Upper lobe of right lung (tissue), 1 donor: ENCODE measurements around the gene MPST. TPM values are rescaled to one million over a fixed set of nuclear protein-coding genes. Genes with fewer than 3 reads are reported as not detected.
"Not testable (repeated sequence)": the region's sequence is repeated elsewhere in the genome, so short reads cannot be mapped to it uniquely, and the experiment has no call there.

Source experiments
- ATAC-seq: fragments of 200-7000 bp; cut with Tn5 transposase; one replicate; pipeline ENCODE4 v1.9.1; 2020; ENCODE audit warnings: mild to moderate bottlenecking, moderate library complexity
- DNase-seq: peaks from one replicate; pipeline ENCODE4 v3.0.0-alpha.2; 2020
- H3K27ac ChIP-seq: fragments of 200-600 bp; one replicate; pipeline ENCODE4 v1.8.0; 2022
- H3K27me3 ChIP-seq: fragments of 200-600 bp; one replicate; pipeline ENCODE4 v1.8.0; 2022; ENCODE audit warnings: mild to moderate bottlenecking
- H3K36me3 ChIP-seq: fragments of 200-600 bp; one replicate; pipeline ENCODE4 v1.8.0; 2022
- H3K4me1 ChIP-seq: fragments of 200-600 bp; one replicate; pipeline ENCODE4 v1.8.0; 2022
- H3K4me3 ChIP-seq: fragments of 200-600 bp; one replicate; pipeline ENCODE4 v1.8.0; 2022; ENCODE audit warnings: mild to moderate bottlenecking
- H3K9me3 ChIP-seq: fragments of 200-600 bp; one replicate; pipeline ENCODE4 v1.8.0; 2022
- intact Hi-C: fragments of 100-400 bp; cut with DNase I; formaldehyde crosslinking; loops from one replicate; pipeline ENCODE4 v1.11.0; 2022
- total RNA-seq: library from RNA; stranded (reverse); fragmentation: NEBNext Ultra II Directional; extraction: Animal tissue kit (Norgen Biotek cat#: 25700); gene quantifications from one replicate; pipeline ENCODE4 v1.2.1, GENCODE V29; 2021
- TF ChIP-seq, protein P1 (sequence below): fragments of 200-600 bp; IDR thresholded peaks from one replicate; pipeline ENCODE4 v1.8.0; 2022; ENCODE audit warnings: antibody characterized with exemption
- donor health status: DM: no; HTN: yes; CAD: no; lungs with severe emphysema.

The MPST gene
- total RNA-seq, 1 donor from 2014 or later = 71.4 TPM

GRCh38 chr22:37068859-37069258, 49.3 kb downstream of the MPST start:
- TF ChIP-seq, protein P1, sequence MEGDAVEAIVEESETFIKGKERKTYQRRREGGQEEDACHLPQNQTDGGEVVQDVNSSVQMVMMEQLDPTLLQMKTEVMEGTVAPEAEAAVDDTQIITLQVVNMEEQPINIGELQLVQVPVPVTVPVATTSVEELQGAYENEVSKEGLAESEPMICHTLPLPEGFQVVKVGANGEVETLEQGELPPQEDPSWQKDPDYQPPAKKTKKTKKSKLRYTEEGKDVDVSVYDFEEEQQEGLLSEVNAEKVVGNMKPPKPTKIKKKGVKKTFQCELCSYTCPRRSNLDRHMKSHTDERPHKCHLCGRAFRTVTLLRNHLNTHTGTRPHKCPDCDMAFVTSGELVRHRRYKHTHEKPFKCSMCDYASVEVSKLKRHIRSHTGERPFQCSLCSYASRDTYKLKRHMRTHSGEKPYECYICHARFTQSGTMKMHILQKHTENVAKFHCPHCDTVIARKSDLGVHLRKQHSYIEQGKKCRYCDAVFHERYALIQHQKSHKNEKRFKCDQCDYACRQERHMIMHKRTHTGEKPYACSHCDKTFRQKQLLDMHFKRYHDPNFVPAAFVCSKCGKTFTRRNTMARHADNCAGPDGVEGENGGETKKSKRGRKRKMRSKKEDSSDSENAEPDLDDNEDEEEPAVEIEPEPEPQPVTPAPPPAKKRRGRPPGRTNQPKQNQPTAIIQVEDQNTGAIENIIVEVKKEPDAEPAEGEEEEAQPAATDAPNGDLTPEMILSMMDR = no peak
- H3K27ac ChIP-seq = no peak overlapping the region
- H3K4me1 ChIP-seq = no peaks in the 10 kb centered on the region
- H3K27me3 ChIP-seq = peaks cover 27% of the 10 kb centered on the region
- H3K9me3 ChIP-seq = no peaks in the 10 kb centered on the region
- ATAC-seq (no peak), DNase-seq (no peak)
- no peaks in the 10 kb centered on the region for H3K36me3 ChIP-seq
- no peak overlapping the region for H3K4me3 ChIP-seq
- intact Hi-C loops = no loop called here

- TF ChIP-seq, protein P1 = no peak
- H3K36me3 ChIP-seq = no peaks in the 10 kb centered on the region
- intact Hi-C loops = no loop called here
- H3K27ac ChIP-seq = no peak overlapping the region
- H3K4me3 ChIP-seq = no peak overlapping the region
- no peaks in the 10 kb centered on the region for H3K9me3 ChIP-seq
- H3K27me3 ChIP-seq = peaks cover 28% of the 10 kb centered on the region
- DNase-seq (no peak), ATAC-seq (no peak)
- H3K4me1 ChIP-seq = no peaks in the 10 kb centered on the region
These were observed 49.8 kb downstream of the MPST start for GRCh38 chr22:37069319-37069718.

DNA sequence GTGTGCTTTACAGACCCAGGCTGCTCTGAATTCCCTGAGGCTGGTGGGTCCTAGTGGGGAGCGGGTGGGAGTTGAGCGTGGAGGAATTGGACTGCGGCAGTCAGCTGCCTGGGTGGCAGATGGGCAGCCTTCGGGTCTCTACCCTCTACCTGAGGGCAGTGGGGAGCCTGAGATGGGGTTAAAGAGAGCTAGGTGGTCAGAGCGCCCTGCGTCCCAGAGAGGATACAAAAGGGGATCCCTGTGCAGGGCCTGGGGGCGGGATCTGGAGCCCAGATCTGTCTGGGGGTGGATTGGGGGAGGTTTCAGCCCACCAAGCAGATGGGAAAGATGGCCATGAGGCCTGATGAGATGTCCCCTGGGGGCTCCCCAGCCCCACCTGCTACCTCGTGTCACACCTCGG, 50.2 kb downstream of the MPST start:
- intact Hi-C loops = no loop called here
- TF ChIP-seq, protein P1 = no peak
- Histone ChIP-seq H3K36me3 (no peaks in the 10 kb centered on the region), H3K27ac (no peak overlapping the region), H3K9me3 (no peaks in the 10 kb centered on the region), H3K4me1 (no peaks in the 10 kb centered on the region), H3K27me3 (peaks cover 31% of the 10 kb centered on the region), H3K4me3 (no peak overlapping the region)
- DNase-seq (no peak), ATAC-seq (no peak)

GRCh38 chr22:37070334-37070733, 50.8 kb downstream of the MPST start:
- H3K27me3 ChIP-seq = peaks cover 37% of the 10 kb centered on the region
- intact Hi-C loops = no loop called here

DNA sequence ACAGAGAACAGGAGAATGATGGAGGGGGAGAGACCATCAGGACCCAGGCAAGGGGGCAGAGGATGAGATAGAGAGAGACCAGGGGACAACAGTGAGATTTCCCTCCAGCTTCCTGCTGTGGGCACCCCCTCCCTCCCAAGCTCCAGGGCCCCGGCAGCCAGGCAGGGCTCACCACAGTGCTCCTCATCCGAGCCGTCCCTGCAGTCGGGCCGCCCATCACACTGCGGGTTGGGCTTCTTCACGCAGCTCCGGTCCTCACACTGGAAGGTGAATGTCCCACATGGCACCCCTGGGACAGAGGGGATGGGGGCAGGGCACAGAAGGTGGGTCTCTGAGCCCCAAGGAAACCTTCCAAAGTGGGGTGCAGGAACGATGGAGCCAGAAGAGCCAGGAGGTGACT, 51.2 kb downstream of the MPST start:
- H3K4me1 ChIP-seq = no peaks in the 10 kb centered on the region
- ATAC-seq (no peak), DNase-seq (no peak)
- peaks cover 38% of the 10 kb centered on the region for H3K27me3 ChIP-seq
- H3K27ac ChIP-seq = no peak overlapping the region
- no peaks in the 10 kb centered on the region for H3K9me3 ChIP-seq
- H3K36me3 ChIP-seq = no peaks in the 10 kb centered on the region
- no peak overlapping the region for H3K4me3 ChIP-seq
- TF ChIP-seq, protein P1 = no peak
- intact Hi-C loops = no loop called here

More at GRCh38 chr22:37070334-37070733, 50.8 kb downstream of the MPST start:
- DNase-seq (no peak), ATAC-seq (no peak)
- TF ChIP-seq, protein P1 = no peak
- no peak overlapping the region for H3K27ac ChIP-seq
- H3K4me1 ChIP-seq = no peaks in the 10 kb centered on the region
- H3K9me3 ChIP-seq = no peaks in the 10 kb centered on the region
- no peaks in the 10 kb centered on the region for H3K36me3 ChIP-seq
- no peak overlapping the region for H3K4me3 ChIP-seq

DNA sequence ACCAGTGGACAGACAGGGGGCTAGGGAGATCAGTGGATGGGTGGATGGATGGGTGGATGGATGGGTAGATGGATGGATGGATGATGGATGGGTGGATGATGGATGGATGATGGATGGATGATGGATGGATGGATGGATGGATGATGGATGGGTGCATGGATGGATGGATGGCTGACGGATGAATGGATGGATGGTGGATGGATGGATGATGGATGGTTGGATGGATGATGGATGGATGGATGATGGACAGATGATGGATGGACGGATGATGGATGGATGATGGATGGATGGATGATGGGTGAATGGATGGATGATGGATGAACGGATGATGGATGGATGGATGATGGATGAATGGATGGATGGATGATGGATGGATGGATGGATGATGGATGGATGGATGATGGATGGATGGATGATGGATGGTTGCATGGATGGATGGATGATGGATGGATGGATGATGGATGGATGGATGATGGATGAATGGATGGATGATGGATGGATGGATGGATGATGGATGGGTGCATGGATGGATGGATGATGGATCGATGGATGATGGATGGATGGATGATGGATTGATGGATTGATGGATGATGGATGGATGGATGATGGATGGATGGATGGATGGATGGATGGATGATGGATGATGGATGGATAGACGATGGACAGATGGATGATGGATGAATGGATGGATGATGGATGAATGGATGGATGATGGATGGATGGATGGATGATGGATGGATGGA, 52.5 kb downstream of the MPST start:
- H3K9me3 ChIP-seq, DNase-seq, H3K4me3 ChIP-seq, H3K27ac ChIP-seq, H3K36me3 ChIP-seq, H3K4me1 ChIP-seq, ATAC-seq, intact Hi-C loops: not testable (repeated sequence)
- peaks cover 45% of the 10 kb centered on the region for H3K27me3 ChIP-seq
